ENCODE data around the gene GALNT16.
"Not testable (repeated sequence)": the region's sequence is repeated elsewhere in the genome, so short reads cannot be mapped to it uniquely, and the experiment has no call there.

The GALNT16 gene

GRCh38 chr14:69356903-69357543 is 97.1 kb downstream of the GALNT16 start:
- no peak overlapping the region for H3K27ac ChIP-seq
- DNase-seq (ENCODE audit: low read depth, low spot score) = no peak

- no peak for DNase-seq (ENCODE audit: low read depth, low spot score)
- no peak overlapping the region for H3K27ac ChIP-seq
Observed at GRCh38 chr14:69357544-69358200, 97.7 kb downstream of the GALNT16 start.

GRCh38 chr14:69358233-69358963 is 98.4 kb downstream of the GALNT16 start:
- no peak overlapping the region for H3K27ac ChIP-seq
- no peak for DNase-seq (ENCODE audit: low read depth, low spot score)

GRCh38 chr14:69358966-69359365 is 99.0 kb downstream of the GALNT16 start:
- DNase-seq (ENCODE audit: low read depth, low spot score) = no peak

GRCh38 chr14:69360438-69361108 is 100.6 kb downstream of the GALNT16 start:
- DNase-seq (ENCODE audit: low read depth, low spot score) = no peak
- no peak overlapping the region for H3K27ac ChIP-seq

More at GRCh38 chr14:69358966-69359365, 99.0 kb downstream of the GALNT16 start:
- no peak overlapping the region for H3K27ac ChIP-seq

GRCh38 chr14:69363055-69363454 is 103.1 kb downstream of the GALNT16 start:
- DNase-seq (ENCODE audit: low read depth, low spot score) = no peak

GRCh38 chr14:69363964-69364363 is 104.0 kb downstream of the GALNT16 start:
- DNase-seq (ENCODE audit: low read depth, low spot score) = no peak

More at GRCh38 chr14:69363055-69363454, 103.1 kb downstream of the GALNT16 start:
- H3K27ac ChIP-seq = no peak overlapping the region

GRCh38 chr14:69364378-69364777 is 104.4 kb downstream of the GALNT16 start:
- DNase-seq (ENCODE audit: low read depth, low spot score) = no peak
- no peak overlapping the region for H3K27ac ChIP-seq

More at GRCh38 chr14:69363964-69364363, 104.0 kb downstream of the GALNT16 start:
- H3K27ac ChIP-seq = no peak overlapping the region

GRCh38 chr14:69366069-69366468 is 106.1 kb downstream of the GALNT16 start:
- no peak overlapping the region for H3K27ac ChIP-seq
- DNase-seq (ENCODE audit: low read depth, low spot score) = no peak

GRCh38 chr14:69366761-69367160 is 106.8 kb downstream of the GALNT16 start:
- no peak overlapping the region for H3K27ac ChIP-seq
- no peak for DNase-seq (ENCODE audit: low read depth, low spot score)

GRCh38 chr14:69368381-69368780 is 108.4 kb downstream of the GALNT16 start:
- no peak overlapping the region for H3K27ac ChIP-seq
- DNase-seq (ENCODE audit: low read depth, low spot score) = no peak

GRCh38 chr14:69370061-69370460 is 110.1 kb downstream of the GALNT16 start:
- H3K27ac ChIP-seq = no peak overlapping the region
- DNase-seq (ENCODE audit: low read depth, low spot score) = no peak

GRCh38 chr14:69372146-69372545 is 112.2 kb downstream of the GALNT16 start:
- no peak overlapping the region for H3K27ac ChIP-seq
- no peak for DNase-seq (ENCODE audit: low read depth, low spot score)

GRCh38 chr14:69373104-69373503 is 113.1 kb downstream of the GALNT16 start:
- DNase-seq (ENCODE audit: low read depth, low spot score) = no peak

GRCh38 chr14:69374235-69374634 is 114.3 kb downstream of the GALNT16 start:
- H3K27ac ChIP-seq = no peak overlapping the region
- DNase-seq (ENCODE audit: low read depth, low spot score) = no peak

More at GRCh38 chr14:69373104-69373503, 113.1 kb downstream of the GALNT16 start:
- H3K27ac ChIP-seq = no peak overlapping the region

- H3K27ac ChIP-seq = no peak overlapping the region
- DNase-seq (ENCODE audit: low read depth, low spot score) = no peak
Observed at GRCh38 chr14:69375182-69375581, 115.2 kb downstream of the GALNT16 start.

- no peak for DNase-seq (ENCODE audit: low read depth, low spot score)
- peak overlapping the region; percentile 64 for H3K27ac ChIP-seq
Observed at GRCh38 chr14:69375722-69376121, 115.8 kb downstream of the GALNT16 start.

GRCh38 chr14:69376439-69376838 is 116.5 kb downstream of the GALNT16 start:
- H3K27ac ChIP-seq = peak overlapping the region; percentile 64
- DNase-seq (ENCODE audit: low read depth, low spot score) = peak; percentile 81

GRCh38 chr14:69378274-69378673 is 118.3 kb downstream of the GALNT16 start:
- DNase-seq (ENCODE audit: low read depth, low spot score) = no peak
- peak overlapping the region; percentile 17 for H3K27ac ChIP-seq

- no peak overlapping the region for H3K27ac ChIP-seq
- no peak for DNase-seq (ENCODE audit: low read depth, low spot score)
Observed at GRCh38 chr14:69387311-69387710, 127.4 kb downstream of the GALNT16 start.

- not testable (repeated sequence) for DNase-seq (ENCODE audit: low read depth, low spot score); H3K27ac ChIP-seq
Observed at GRCh38 chr14:69391400-69391799, 131.4 kb downstream of the GALNT16 start.

Measured in epithelial cell of prostate (primary cell).